ENCODE results near the gene ATAT1.

Gene ATAT1

GRCh38 chr6:30670760-30671527 is 44.3 kb downstream of the ATAT1 start:
- H3K4me3 ChIP-seq (ENCODE audit: insufficient read depth, low read length, poor library complexity, severe bottlenecking) = no peak overlapping the region

GRCh38 chr6:30672445-30673253 is 46.0 kb downstream of the ATAT1 start, which contains the start of gene DHX16:
TSS of gene DHX16 (minus strand) at chr6:30673006. CDS start at chr6:30672841, 165 bp downstream.
- peak within 1 kb of the TSS; percentile 62 for H3K4me2 ChIP-seq (ENCODE audit: low read depth, low read length, poor library complexity, severe bottlenecking)
- H4K20me1 ChIP-seq (ENCODE audit: low read depth, low read length) = no peaks in the 10 kb centered on the region
- TF ChIP-seq EZH2phosphoT487 (conservative IDR thresholded peaks at IDR 0.05; ENCODE audit: low read length) = no peak
- TF ChIP-seq, protein P1, sequence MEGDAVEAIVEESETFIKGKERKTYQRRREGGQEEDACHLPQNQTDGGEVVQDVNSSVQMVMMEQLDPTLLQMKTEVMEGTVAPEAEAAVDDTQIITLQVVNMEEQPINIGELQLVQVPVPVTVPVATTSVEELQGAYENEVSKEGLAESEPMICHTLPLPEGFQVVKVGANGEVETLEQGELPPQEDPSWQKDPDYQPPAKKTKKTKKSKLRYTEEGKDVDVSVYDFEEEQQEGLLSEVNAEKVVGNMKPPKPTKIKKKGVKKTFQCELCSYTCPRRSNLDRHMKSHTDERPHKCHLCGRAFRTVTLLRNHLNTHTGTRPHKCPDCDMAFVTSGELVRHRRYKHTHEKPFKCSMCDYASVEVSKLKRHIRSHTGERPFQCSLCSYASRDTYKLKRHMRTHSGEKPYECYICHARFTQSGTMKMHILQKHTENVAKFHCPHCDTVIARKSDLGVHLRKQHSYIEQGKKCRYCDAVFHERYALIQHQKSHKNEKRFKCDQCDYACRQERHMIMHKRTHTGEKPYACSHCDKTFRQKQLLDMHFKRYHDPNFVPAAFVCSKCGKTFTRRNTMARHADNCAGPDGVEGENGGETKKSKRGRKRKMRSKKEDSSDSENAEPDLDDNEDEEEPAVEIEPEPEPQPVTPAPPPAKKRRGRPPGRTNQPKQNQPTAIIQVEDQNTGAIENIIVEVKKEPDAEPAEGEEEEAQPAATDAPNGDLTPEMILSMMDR (IDR thresholded peaks at IDR 0.05; ENCODE audit: insufficient read depth, low read length, poor library complexity, severe bottlenecking) = peak; percentile 99
- H3K27me3 ChIP-seq (ENCODE audit: low read length) = no peaks in the 10 kb centered on the region
- peaks cover 13% of the 10 kb centered on the region; the same call in 1 of the 2 replicates for H3K36me3 ChIP-seq (ENCODE audit: low read length)
- H3K9me2 ChIP-seq (replicated peaks; ENCODE audit: insufficient read depth, low read length) = no peaks in the 10 kb centered on the region
- H3K27ac ChIP-seq (ENCODE audit: low read depth, low read length) = peak within 1 kb of the TSS; percentile 20; the same call in 1 of the 2 replicates
- no peaks in the 10 kb centered on the region for H3K9me3 ChIP-seq (ENCODE audit: insufficient read depth, low read length)
- peaks cover 26% of the 10 kb centered on the region for H3F3A ChIP-seq (ENCODE audit: insufficient read depth)
- H3K79me2 ChIP-seq (ENCODE audit: insufficient read depth, low read length) = peaks cover 14% of the 10 kb centered on the region
- peak within 1 kb of the TSS; percentile 76 for H3K9ac ChIP-seq (ENCODE audit: low read length)
- peak within 1 kb of the TSS; percentile 75 for H2AFZ ChIP-seq (ENCODE audit: low read depth, low read length, severe bottlenecking)
- peak within 1 kb of the TSS; percentile 91 for H3K4me3 ChIP-seq (ENCODE audit: insufficient read depth, low read length, poor library complexity, severe bottlenecking)

More at GRCh38 chr6:30670760-30671527, 44.3 kb downstream of the ATAT1 start:
- TF ChIP-seq EZH2phosphoT487 (conservative IDR thresholded peaks at IDR 0.05; ENCODE audit: low read length) = no peak
- TF ChIP-seq, protein P1 (IDR thresholded peaks at IDR 0.05; ENCODE audit: insufficient read depth, low read length, poor library complexity, severe bottlenecking) = no peak
- H2AFZ ChIP-seq (ENCODE audit: low read depth, low read length, severe bottlenecking) = no peak overlapping the region
- no peaks in the 10 kb centered on the region for H3K27me3 ChIP-seq (ENCODE audit: low read length)
- H3K9me2 ChIP-seq (replicated peaks; ENCODE audit: insufficient read depth, low read length) = no peaks in the 10 kb centered on the region
- H3K4me2 ChIP-seq (ENCODE audit: low read depth, low read length, poor library complexity, severe bottlenecking) = peak overlapping the region; percentile 62
- H3K36me3 ChIP-seq (ENCODE audit: low read length) = peaks cover 7% of the 10 kb centered on the region; the same call in 1 of the 2 replicates
- H3K27ac ChIP-seq (ENCODE audit: low read depth, low read length) = no peak overlapping the region
- H4K20me1 ChIP-seq (ENCODE audit: low read depth, low read length) = no peaks in the 10 kb centered on the region
- H3F3A ChIP-seq (ENCODE audit: insufficient read depth) = peaks cover 16% of the 10 kb centered on the region
- H3K9ac ChIP-seq (ENCODE audit: low read length) = peak overlapping the region; percentile 76; the same call in 1 of the 2 replicates
- H3K9me3 ChIP-seq (ENCODE audit: insufficient read depth, low read length) = no peaks in the 10 kb centered on the region
- H3K79me2 ChIP-seq (ENCODE audit: insufficient read depth, low read length) = peaks cover 14% of the 10 kb centered on the region

DNA sequence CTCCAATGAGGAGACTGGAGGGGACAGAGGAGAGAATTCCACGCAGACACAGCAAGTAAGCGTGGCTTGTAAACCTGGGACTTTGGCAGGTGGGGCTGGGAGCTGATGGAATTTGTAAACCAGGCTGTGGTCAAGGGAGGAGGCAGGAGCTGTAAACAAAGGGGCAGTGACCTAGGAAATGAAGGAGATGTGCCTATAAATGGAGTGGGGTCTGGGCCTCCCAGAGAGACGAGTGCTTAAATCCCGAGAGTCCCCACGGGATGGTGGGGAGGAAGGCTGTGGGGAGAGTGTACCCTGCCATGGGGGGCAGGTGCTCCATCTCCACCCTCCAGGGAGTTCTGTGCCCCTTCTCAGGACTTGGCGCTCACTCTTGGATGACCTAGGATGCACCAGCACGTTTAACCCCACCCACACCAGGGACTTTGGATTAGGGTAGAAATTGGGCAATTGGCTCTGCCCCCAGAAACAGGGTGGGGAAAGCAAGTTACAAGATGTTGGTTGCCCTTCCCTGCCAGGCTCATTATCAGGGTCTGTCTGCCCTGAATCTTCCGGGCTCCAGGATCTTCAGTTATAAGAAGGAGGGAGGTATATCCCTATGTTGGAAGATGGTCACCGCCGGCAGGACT is 50.1 kb downstream of the ATAT1 start:
- Histone ChIP-seq H3F3A (ENCODE audit: insufficient read depth) (peaks cover 44% of the 10 kb centered on the region), H3K27ac (ENCODE audit: low read depth, low read length) (no peak overlapping the region), H3K4me2 (ENCODE audit: low read depth, low read length, poor library complexity, severe bottlenecking) (no peak overlapping the region), H2AFZ (ENCODE audit: low read depth, low read length, severe bottlenecking) (no peak overlapping the region), H4K20me1 (ENCODE audit: low read depth, low read length) (no peaks in the 10 kb centered on the region), H3K9me2 (replicated peaks; ENCODE audit: insufficient read depth, low read length) (no peaks in the 10 kb centered on the region), H3K36me3 (ENCODE audit: low read length) (peaks cover 11% of the 10 kb centered on the region), H3K79me2 (ENCODE audit: insufficient read depth, low read length) (peaks cover 39% of the 10 kb centered on the region), H3K9ac (ENCODE audit: low read length) (no peak overlapping the region), H3K4me3 (ENCODE audit: insufficient read depth, low read length, poor library complexity, severe bottlenecking) (no peak overlapping the region), H3K27me3 (ENCODE audit: low read length) (no peaks in the 10 kb centered on the region), H3K9me3 (ENCODE audit: insufficient read depth, low read length) (no peaks in the 10 kb centered on the region)
- TF ChIP-seq, protein P1 (IDR thresholded peaks at IDR 0.05; ENCODE audit: insufficient read depth, low read length, poor library complexity, severe bottlenecking) = no peak
- TF ChIP-seq EZH2phosphoT487 (conservative IDR thresholded peaks at IDR 0.05; ENCODE audit: low read length) = no peak

Data from SU-DHL-6 (cell line).